ENCODE results near the gene GMPS. TPM values are rescaled to one million over a fixed set of nuclear protein-coding genes. Genes with fewer than 3 reads are reported as not detected.

Gene GMPS
- total and polyA plus RNA-seq, 2 of the 8 experiments (the other 6 are each of a cell fraction or from before 2014, with no cell fraction given): 57.7 to 175 TPM

DNA sequence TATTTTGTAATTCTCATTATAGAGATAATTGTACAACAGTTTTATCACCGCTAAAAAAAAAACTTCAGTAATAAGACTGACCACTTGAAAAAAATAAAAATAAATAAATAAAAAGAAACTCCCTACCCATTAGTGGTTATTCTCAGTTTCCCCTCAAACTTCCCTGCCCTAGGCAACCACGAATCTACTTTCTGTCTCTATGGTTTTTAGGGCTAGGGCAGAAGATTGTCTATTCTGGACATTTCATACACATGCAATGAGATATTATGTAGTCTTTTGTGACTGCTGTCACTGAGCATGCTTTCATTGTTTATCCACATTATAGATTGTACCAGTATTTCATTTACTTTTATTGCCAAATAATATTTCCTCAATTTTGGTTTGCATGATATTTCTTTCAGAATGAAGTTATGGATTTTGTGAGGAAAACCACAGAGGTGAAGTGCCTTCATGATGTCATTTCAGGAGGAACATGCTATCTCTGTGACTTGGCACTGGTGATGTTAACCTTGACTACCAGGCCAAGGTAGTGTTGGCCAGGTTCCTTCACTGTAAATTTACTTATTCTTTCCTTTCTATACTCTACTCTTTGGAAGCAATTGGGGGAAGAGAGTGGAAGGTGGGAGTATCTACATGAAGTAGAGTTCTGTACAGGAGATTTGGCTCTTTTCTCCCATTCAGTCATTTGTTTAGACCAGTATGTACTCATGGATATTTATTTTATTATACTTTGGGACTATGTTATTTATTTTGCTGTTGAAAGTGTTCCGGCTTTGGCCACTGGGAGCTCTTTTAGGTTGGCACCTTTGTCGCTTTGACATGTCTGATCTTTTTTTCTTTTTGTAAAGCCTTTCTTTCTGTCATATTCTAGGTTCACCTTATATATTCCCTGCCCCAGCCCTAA is 86.3 kb downstream of the GMPS start:
- Histone ChIP-seq H3K79me2 (ENCODE audit: control insufficient read depth in 1 of 2, insufficient read depth in 2 of 2, low read length in 2 of 2) (no peaks in the 10 kb centered on the region), H3K27ac (ENCODE audit: low read depth, low read length) (no peak overlapping the region), H2BK5ac (ENCODE audit: low read depth, low read length) (no peak overlapping the region), H3K9ac (replicated peaks in 1 of 4; ENCODE audit: extremely low read depth in 1 of 4, low read depth in 3 of 4, low read length in 3 of 4) (no peak overlapping the region), H3K27me3 (replicated peaks in 1 of 4; ENCODE audit: control insufficient read depth in 3 of 4, extremely low read depth in 1 of 4, insufficient read depth in 3 of 4, low read length in 3 of 4) (no peaks in the 10 kb centered on the region), H2BK15ac (ENCODE audit: low read length) (no peak overlapping the region), H4K5ac (ENCODE audit: insufficient read length, low read depth, low read length) (no peak overlapping the region), H3K36me3 (ENCODE audit: control insufficient read depth in 2 of 4, insufficient read depth in 4 of 4, low read length in 3 of 4) (no peaks in the 10 kb centered on the region), H3K23ac (ENCODE audit: insufficient read length) (no peak overlapping the region), H4K91ac (replicated peaks; ENCODE audit: insufficient read length, low read length) (no peak overlapping the region), H3K23me2 (ENCODE audit: low read depth, low read length) (no peaks in the 10 kb centered on the region), H2BK120ac (replicated peaks; ENCODE audit: low read depth, low read length) (no peak overlapping the region), H2BK12ac (ENCODE audit: low read depth, low read length) (no peak overlapping the region), H4K20me1 (replicated peaks in 1 of 2; ENCODE audit: control insufficient read depth in 1 of 2, insufficient read depth in 2 of 2, low read length in 2 of 2) (no peaks in the 10 kb centered on the region), H3K9me3 (ENCODE audit: insufficient read depth in 2 of 2, low read depth in 1 of 2, low read length in 1 of 2) (no peaks in the 10 kb centered on the region), H3K4ac (replicated peaks; ENCODE audit: insufficient read length, low read depth, low read length) (no peak overlapping the region), H2AFZ (ENCODE audit: low read length) (no peak overlapping the region), H3K79me1 (ENCODE audit: low read depth, low read length) (no peaks in the 10 kb centered on the region), H3K14ac (ENCODE audit: insufficient read length) (no peak overlapping the region), H3K4me1 (replicated peaks in 1 of 4; ENCODE audit: control insufficient read depth in 3 of 4, insufficient read depth in 4 of 4, low read length in 3 of 4) (no peaks in the 10 kb centered on the region; a peak in 1 of 7 replicates), H3K18ac (ENCODE audit: extremely low read depth, low read length) (no peak overlapping the region), H2BK20ac (ENCODE audit: low read length) (no peak overlapping the region), H4K8ac (ENCODE audit: extremely low read depth, insufficient read depth, low read length) (no peak overlapping the region), H3K4me2 (ENCODE audit: insufficient read depth in 1 of 2, low read depth in 2 of 2, low read length in 2 of 2) (no peak overlapping the region), H2AK5ac (ENCODE audit: low read depth, low read length) (no peak overlapping the region), H3K4me3 (ENCODE audit: extremely low read depth in 1 of 4, insufficient read depth in 2 of 4, low read depth in 3 of 4, low read length in 4 of 4) (no peak overlapping the region), H3K56ac (replicated peaks; ENCODE audit: insufficient read length, low read depth, low read length) (no peak overlapping the region)
- FAIRE-seq: no peak
- ChIA-PET POLR2A (ENCODE audit: partially characterized antibody) (no interaction called here), CTCF (ENCODE audit: partially characterized antibody) (interaction anchor here (0.7 to 1.2 kb wide), 4 partner anchors 11 to 23 kb away, joined by 3 to 4 read pairs (median 4); no protein-coding TSS in a partner anchor)
- 92% methylated on average over 4 of the region's 4 CpGs; no CpG with 5 or more reads in 1 of the 2 experiments for WGBS, 2 experiments (ENCODE audit: extremely low coverage in 1 of 2, insufficient coverage in 1 of 2, insufficient read length in 1 of 2, insufficient replicate concordance in 2 of 2, low coverage in 1 of 2, low lambda C conversion rate in 2 of 2, missing lambda C conversion rate in 1 of 2)
- no peak for DNase-seq (ENCODE audit: low read depth in 1 of 2, low spot score in 2 of 2)
- TF ChIP-seq HDAC6 (IDR thresholded peaks at IDR 0.05; ENCODE audit: low read depth, low read length): no peak
- TF ChIP-seq KDM4A (IDR thresholded peaks at IDR 0.05; ENCODE audit: low read depth, low read length, severe bottlenecking): no peak
- TF ChIP-seq EZH2 (IDR thresholded peaks at IDR 0.05; ENCODE audit: low read depth, low read length, severe bottlenecking): no peak
- TF ChIP-seq CEBPB (IDR thresholded peaks at IDR 0.05; ENCODE audit: low read depth, low read length): no peak
- TF ChIP-seq POLR2AphosphoS5 (IDR thresholded peaks at IDR 0.05; ENCODE audit: low read depth, low read length): no peak
- TF ChIP-seq RNF2 (IDR thresholded peaks at IDR 0.05; ENCODE audit: borderline replicate concordance, low read depth, low read length, missing control alignments, poor library complexity, severe bottlenecking): no peak
- TF ChIP-seq HDAC2 (IDR thresholded peaks at IDR 0.05; ENCODE audit: borderline replicate concordance in 1 of 2, low read depth in 2 of 2, low read length in 2 of 2): no peak
- TF ChIP-seq SRF (IDR thresholded peaks at IDR 0.05; ENCODE audit: low read depth, low read length): no peak
- no peak for TF ChIP-seq NRF1 (IDR thresholded peaks at IDR 0.05; ENCODE audit: low read depth, low read length)
- TF ChIP-seq, protein P1, sequence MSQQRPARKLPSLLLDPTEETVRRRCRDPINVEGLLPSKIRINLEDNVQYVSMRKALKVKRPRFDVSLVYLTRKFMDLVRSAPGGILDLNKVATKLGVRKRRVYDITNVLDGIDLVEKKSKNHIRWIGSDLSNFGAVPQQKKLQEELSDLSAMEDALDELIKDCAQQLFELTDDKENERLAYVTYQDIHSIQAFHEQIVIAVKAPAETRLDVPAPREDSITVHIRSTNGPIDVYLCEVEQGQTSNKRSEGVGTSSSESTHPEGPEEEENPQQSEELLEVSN (IDR thresholded peaks at IDR 0.05): no peak
- no peak for TF ChIP-seq POLR2A (IDR thresholded peaks at IDR 0.05; ENCODE audit: control extremely low read depth in 1 of 2, low read depth in 2 of 2, low read length in 2 of 2)

All from H1 (cell line).